ENCODE results near the gene GMEB2.

The GMEB2 gene

GRCh38 chr20:63667858-63668257 is 41.0 kb upstream of the GMEB2 start:
- in situ Hi-C loops (cut with MboI; ENCODE audit: low pct_unique_long_range_greater_than_20kb, low sequenced_read_pairs, unreplicated experiment) = no loop called here
- no peak for TF ChIP-seq CTCF (IDR thresholded peaks at IDR 0.05; ENCODE audit: extremely low read depth, insufficient read depth, missing control alignments)
- DNase-seq (ENCODE audit: low spot score) = no peak

- no peak for DNase-seq (ENCODE audit: low spot score)
- in situ Hi-C loops (cut with MboI; ENCODE audit: low pct_unique_long_range_greater_than_20kb, low sequenced_read_pairs, unreplicated experiment) = no loop called here
- TF ChIP-seq CTCF (IDR thresholded peaks at IDR 0.05; ENCODE audit: extremely low read depth, insufficient read depth, missing control alignments) = no peak
These were observed 38.8 kb upstream of the GMEB2 start for GRCh38 chr20:63665708-63666107.

- TF ChIP-seq CTCF (IDR thresholded peaks at IDR 0.05; ENCODE audit: extremely low read depth, insufficient read depth, missing control alignments) = no peak
- in situ Hi-C loops (cut with MboI; ENCODE audit: low pct_unique_long_range_greater_than_20kb, low sequenced_read_pairs, unreplicated experiment) = no loop called here
- DNase-seq (ENCODE audit: low spot score) = no peak
These were observed 38.1 kb upstream of the GMEB2 start for GRCh38 chr20:63664861-63665594.

- in situ Hi-C loops (cut with MboI; ENCODE audit: low pct_unique_long_range_greater_than_20kb, low sequenced_read_pairs, unreplicated experiment) = no loop called here
- DNase-seq (ENCODE audit: low spot score) = no peak
- TF ChIP-seq CTCF (IDR thresholded peaks at IDR 0.05; ENCODE audit: extremely low read depth, insufficient read depth, missing control alignments) = no peak
These were observed 37.4 kb upstream of the GMEB2 start for GRCh38 chr20:63664143-63664851.

- TF ChIP-seq CTCF (IDR thresholded peaks at IDR 0.05; ENCODE audit: extremely low read depth, insufficient read depth, missing control alignments) = no peak
- in situ Hi-C loops (cut with MboI; ENCODE audit: low pct_unique_long_range_greater_than_20kb, low sequenced_read_pairs, unreplicated experiment) = no loop called here
- no peak for DNase-seq (ENCODE audit: low spot score)
These were observed 36.6 kb upstream of the GMEB2 start for GRCh38 chr20:63663332-63664066.

- TF ChIP-seq CTCF (IDR thresholded peaks at IDR 0.05; ENCODE audit: extremely low read depth, insufficient read depth, missing control alignments) = no peak
- in situ Hi-C loops (cut with MboI; ENCODE audit: low pct_unique_long_range_greater_than_20kb, low sequenced_read_pairs, unreplicated experiment) = no loop called here
These were observed 35.9 kb upstream of the GMEB2 start for GRCh38 chr20:63662813-63663189.

More at GRCh38 chr20:63662813-63663189, 35.9 kb upstream of the GMEB2 start:
- no peak for DNase-seq (ENCODE audit: low spot score)

Data from GM13977 (cell line).